Aorta (tissue), 5 donors: ENCODE data around the gene RNF40. TPM values are rescaled to one million over a fixed set of nuclear protein-coding genes. Genes with fewer than 3 reads are reported as not detected.

Source experiments
- ATAC-seq: fragments of 200-7000 bp; cut with Tn5 transposase; one replicate; pipeline ENCODE4 v1.9.1; 2022; ENCODE audit warnings: moderate library complexity; ENCODE audit not compliant: low FRiP score
- DNase-seq, 2 donors: peaks; one replicate each; pipeline ENCODE4 v3.0.0-alpha.2; 2020
- H3K27ac ChIP-seq, 2 donors: one replicate each; pipeline ENCODE4 v1.5.1; 2013; ENCODE audit warnings: low read length in 2 of 2, mild to moderate bottlenecking in 2 of 2, moderate library complexity in 2 of 2, control low read depth in 1 of 2, inconsistent platforms in 1 of 2, low read depth in 1 of 2
- H3K27me3 ChIP-seq, 2 donors: one replicate each; pipeline ENCODE4 v1.6.1; 2013; ENCODE audit warnings: control low read depth in 1 of 2, low read length in 1 of 2, mild to moderate bottlenecking in 1 of 2, moderate library complexity in 1 of 2; ENCODE audit not compliant: insufficient read depth in 2 of 2, control insufficient read depth in 1 of 2
- H3K36me3 ChIP-seq, 2 donors: one replicate each; pipeline ENCODE4 v1.6.1; 2013; ENCODE audit warnings: control low read depth in 1 of 2, low read length in 1 of 2, mild to moderate bottlenecking in 1 of 2; ENCODE audit not compliant: insufficient read depth in 2 of 2, control insufficient read depth in 1 of 2
- H3K4me1 ChIP-seq, 2 donors: one replicate each; pipeline ENCODE4 v1.6.1; 2013; ENCODE audit warnings: low read length in 2 of 2, control low read depth in 1 of 2, mild to moderate bottlenecking in 1 of 2, moderate library complexity in 1 of 2; ENCODE audit not compliant: insufficient read depth in 2 of 2, control insufficient read depth in 1 of 2
- H3K4me3 ChIP-seq, 2 donors: one replicate each; pipeline ENCODE4 v1.5.1; 2013; ENCODE audit warnings: low read length in 2 of 2, control low read depth in 1 of 2, mild to moderate bottlenecking in 1 of 2
- H3K9me3 ChIP-seq: one replicate; pipeline ENCODE4 v1.6.1; 2013; ENCODE audit warnings: mild to moderate bottlenecking, low read length; ENCODE audit not compliant: control insufficient read depth
- WGBS, 2 donors: extraction: QIAGEN DNeasy Blood & Tissue Kit; methylation state at CpG; one replicate each; pipeline ENCODE4 v1.1.7; 2013; 5-methylcytosine and 5-hydroxymethylcytosine counted together
- intact Hi-C, 2 donors: fragments of 100-400 bp; cut with DNase I; formaldehyde crosslinking; loops; one replicate each; pipeline versions ENCODE4 v1.14.2 to v1.15.0; 2022
- polyA plus RNA-seq, 2 donors: library from polyadenylated mRNA; stranded (reverse); fragments of 200-250 nt; gene quantifications; one replicate each; pipeline ENCODE4 v1.2.3, GENCODE V29; 2013
- total RNA-seq, 2 donors: library from RNA; stranded (reverse); fragmentation: NEBNext Ultra II Directional; extraction: Animal tissue kit (Norgen Biotek cat#: 25700); gene quantifications; one replicate each; pipeline ENCODE4 v1.2.1, GENCODE V29; 2021
- donor health status: healthy with polysubstance abuse.
- donor health status: Bipolar disorder and iron deficiency.
- donor health status: DM: no; HTN: no; CAD: no.
- donor health status: DM: no; HTN: no; CAD: no.
- donor health status: DM: yes; HTN: yes; CAD: no.

RNF40 gene
- total and polyA plus RNA-seq, 4 donors, result 22.7 to 90.2 (median 66.7) TPM

DNA sequence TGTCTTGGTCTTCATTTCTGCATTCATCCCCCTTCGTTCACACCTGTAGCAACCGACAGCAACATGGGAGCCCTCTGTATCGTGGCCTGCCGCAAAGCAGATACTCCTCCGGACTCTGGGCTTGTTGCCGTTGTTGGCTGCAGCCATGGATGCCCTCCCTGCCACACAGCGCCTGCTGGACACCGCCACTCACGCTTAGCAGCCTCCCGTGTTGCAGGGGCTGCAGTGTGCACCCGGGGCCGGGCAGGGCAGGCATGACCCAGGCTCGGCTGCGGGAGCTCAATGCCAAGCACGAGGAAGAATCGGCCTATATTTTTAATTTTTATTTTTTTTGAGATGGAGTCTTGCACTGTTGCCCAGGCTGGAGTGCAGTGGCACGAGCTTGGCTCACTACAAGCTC, 59.8 kb downstream of the RNF40 start:
- Histone ChIP-seq H3K27ac (no peak overlapping the region), H3K27me3 (no peaks in the 10 kb centered on the region), H3K4me1 (no peaks in the 10 kb centered on the region), H3K9me3 (no peaks in the 10 kb centered on the region), H3K4me3 (no peak overlapping the region), H3K36me3 (no peaks in the 10 kb centered on the region)
- DNase-seq (no peak), ATAC-seq (no peak)
- WGBS, 2 donors, result 88 to 89% methylated on average over 17 of the region's 17 CpGs
- intact Hi-C loops, result no loop called here

Other genes starting within 250 kb of the RNF40 start
- 10 to 100 TPM; 22.3 to 22.8 TPM for gene ZNF768, start 235.8 kb upstream of the RNF40 start, total RNA-seq
- gene ZNF768, start 235.8 kb upstream of the RNF40 start, polyA plus RNA-seq, result 10 to 100 TPM; 29.9 to 40.2 TPM
- 1 to 10 TPM; 9.1 to 9.5 TPM for gene ZNF747, start 227.5 kb upstream of the RNF40 start, total RNA-seq
- gene ZNF747, start 227.5 kb upstream of the RNF40 start, polyA plus RNA-seq, result 1 to 10 TPM; 5.1 to 8.3 TPM
- gene ZNF764, start 203.9 kb upstream of the RNF40 start, total RNA-seq, result 1 to 10 TPM; 6.4 to 8.5 TPM
- 1 to 10 TPM; 1.9 to 4.6 TPM for gene ZNF764, start 203.9 kb upstream of the RNF40 start, polyA plus RNA-seq
- 10 to 100 TPM in 1 of 2 donors, 1 to 10 TPM in 1; 9.0 to 12.9 TPM for gene ZNF688, start 190.6 kb upstream of the RNF40 start, total RNA-seq
- gene ZNF688, start 190.6 kb upstream of the RNF40 start, polyA plus RNA-seq, result 10 to 100 TPM; 17.4 to 20.2 TPM
- gene ZNF785, start 176.6 kb upstream of the RNF40 start, total RNA-seq, result 10 to 100 TPM in 1 of 2 donors, 1 to 10 TPM in 1; 8.5 to 21.8 TPM
- 1 to 10 TPM; 3.1 to 8.6 TPM for gene ZNF785, start 176.6 kb upstream of the RNF40 start, polyA plus RNA-seq
- 1 to 10 TPM; 5.7 to 7.1 TPM for gene ZNF689, start 151.9 kb upstream of the RNF40 start, total RNA-seq
- gene ZNF689, start 151.9 kb upstream of the RNF40 start, polyA plus RNA-seq, result 1 to 10 TPM; 2.9 to 3.3 TPM
- 10 to 100 TPM; 50.5 to 53.4 TPM for gene PRR14, start 111.4 kb upstream of the RNF40 start, total RNA-seq
- gene PRR14, start 111.4 kb upstream of the RNF40 start, polyA plus RNA-seq, result 100 to 1,000 TPM in 1 of 2 donors, 10 to 100 TPM in 1; 28.2 to 217 TPM
- gene FBRS, start 103.9 kb upstream of the RNF40 start, total RNA-seq, result 10 to 100 TPM; 52.7 to 56.0 TPM
- 10 to 100 TPM; 15.3 to 47.2 TPM for gene FBRS, start 103.9 kb upstream of the RNF40 start, polyA plus RNA-seq
- gene SRCAP, start 63.2 kb upstream of the RNF40 start, total RNA-seq, result 10 to 100 TPM; 55.0 to 66.2 TPM
- gene SRCAP, start 63.2 kb upstream of the RNF40 start, polyA plus RNA-seq, result 10 to 100 TPM in 1 of 2 donors, 1 to 10 TPM in 1; 7.1 to 14.8 TPM
- gene PHKG2, start 13.9 kb upstream of the RNF40 start, total RNA-seq, result 10 to 100 TPM; 15.8 to 20.8 TPM
- 10 to 100 TPM; 12.3 to 36.0 TPM for gene PHKG2, start 13.9 kb upstream of the RNF40 start, polyA plus RNA-seq
- 1 to 10 TPM in 1 of 2 donors, under 1 TPM in 1; 0.52 to 2.7 TPM for gene CFAP119, start 260 bp upstream of the RNF40 start, total RNA-seq
- gene CFAP119, start 260 bp upstream of the RNF40 start, polyA plus RNA-seq, result 1 to 10 TPM in 1 of 2 donors, under 1 TPM in 1; 0.88 to 9.8 TPM
- 10 to 100 TPM; 11.8 to 13.4 TPM for gene ZNF629, start 24.9 kb downstream of the RNF40 start, total RNA-seq
- gene ZNF629, start 24.9 kb downstream of the RNF40 start, polyA plus RNA-seq, result 1 to 10 TPM; 2.1 to 6.7 TPM
- 10 to 100 TPM; 30.2 to 33.9 TPM for gene BCL7C, start 131.8 kb downstream of the RNF40 start, total RNA-seq
- gene BCL7C, start 131.8 kb downstream of the RNF40 start, polyA plus RNA-seq, result 10 to 100 TPM; 54.8 to 60.7 TPM
- gene CTF1, start 134.3 kb downstream of the RNF40 start, total RNA-seq, result 1 to 10 TPM; 6.2 to 7.2 TPM
- 1 to 10 TPM; 6.4 to 7.9 TPM for gene CTF1, start 134.3 kb downstream of the RNF40 start, polyA plus RNA-seq
- gene FBXL19, start 161.2 kb downstream of the RNF40 start, total RNA-seq, result 10 to 100 TPM; 14.7 to 22.7 TPM
- gene FBXL19, start 161.2 kb downstream of the RNF40 start, polyA plus RNA-seq, result 10 to 100 TPM in 1 of 2 donors, 1 to 10 TPM in 1; 4.3 to 11.6 TPM
- gene ORAI3, start 186.7 kb downstream of the RNF40 start, total RNA-seq, result 10 to 100 TPM; 11.8 to 21.7 TPM
- gene ORAI3, start 186.7 kb downstream of the RNF40 start, polyA plus RNA-seq, result 10 to 100 TPM in 1 of 2 donors, 1 to 10 TPM in 1; 9.1 to 20.8 TPM
- 10 to 100 TPM; 16.4 to 19.7 TPM for gene SETD1A, start 195.4 kb downstream of the RNF40 start, total RNA-seq
- gene SETD1A, start 195.4 kb downstream of the RNF40 start, polyA plus RNA-seq, result 1 to 10 TPM; 4.4 to 9.7 TPM
- 10 to 100 TPM; 13.6 to 31.3 TPM for gene HSD3B7, start 222.9 kb downstream of the RNF40 start, total RNA-seq
- 10 to 100 TPM in 1 of 2 donors, 1 to 10 TPM in 1; 8.6 to 10.4 TPM for gene HSD3B7, start 222.9 kb downstream of the RNF40 start, polyA plus RNA-seq
- gene STX1B, start 248.3 kb downstream of the RNF40 start, total RNA-seq, result under 1 TPM; 0.84 to 0.93 TPM
- 1 to 10 TPM in 1 of 2 donors, under 1 TPM in 1; 0.13 to 2.2 TPM for gene STX1B, start 248.3 kb downstream of the RNF40 start, polyA plus RNA-seq